Nephron progenitor cell (in vitro differentiated cells): ENCODE measurements around the gene PHOSPHO1.

Experiments
- DNase-seq: peaks from one replicate; pipeline ENCODE4 v3.0.0; 2021
- H3K27ac Mint-ChIP-seq: 2 replicates; pipeline ENCODE4 v1.8.0; 2021; ENCODE audit warnings: mild to moderate bottlenecking, moderate library complexity, mixed read lengths
- H3K27me3 Mint-ChIP-seq: 2 replicates; pipeline ENCODE4 v1.8.0; 2021; ENCODE audit warnings: mild to moderate bottlenecking, low read depth, mixed read lengths; ENCODE audit not compliant: poor library complexity
- H3K36me3 Mint-ChIP-seq: 2 replicates; pipeline ENCODE4 v1.8.0; 2021; ENCODE audit warnings: low read depth, mixed read lengths
- H3K4me1 Mint-ChIP-seq: 2 replicates; pipeline ENCODE4 v1.8.0; 2021; ENCODE audit warnings: mixed read lengths
- H3K4me3 Mint-ChIP-seq: 2 replicates; pipeline ENCODE4 v1.8.0; 2021; ENCODE audit warnings: mild to moderate bottlenecking, moderate library complexity, mixed read lengths
- H3K9me3 Mint-ChIP-seq: 2 replicates; pipeline ENCODE4 v1.8.0; 2021; ENCODE audit warnings: mild to moderate bottlenecking, moderate library complexity, mixed read lengths
- TF ChIP-seq, protein P1 (sequence below): fragments of 200-600 bp; sonication (generic); IDR thresholded peaks from 2 replicates; pipeline ENCODE4 v1.5.0; 2021; ENCODE audit warnings: antibody characterized with exemption

The PHOSPHO1 gene

DNA sequence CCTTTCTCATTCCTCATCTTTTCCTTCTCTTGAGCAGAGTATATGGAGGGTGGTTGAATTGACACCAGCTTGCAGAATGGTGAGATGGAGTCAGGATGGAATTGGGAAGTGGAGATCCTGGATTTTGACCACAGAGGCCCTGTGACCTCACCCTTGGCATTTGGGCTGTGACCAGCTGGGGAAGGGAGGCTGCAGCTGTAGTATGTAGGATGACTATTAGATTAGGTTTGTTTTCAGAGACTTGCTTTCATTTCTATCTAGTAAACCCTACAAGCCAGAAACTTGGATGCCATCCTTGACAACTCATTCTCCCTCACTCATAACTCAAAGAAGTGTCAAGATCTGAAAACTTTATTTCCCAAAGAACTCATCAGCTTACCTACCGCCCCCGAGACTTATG lies 26.1 kb downstream of the PHOSPHO1 start:
- H3K9me3 Mint-ChIP-seq = no peaks in the 10 kb centered on the region
- H3K27me3 Mint-ChIP-seq = peaks cover 44% of the 10 kb centered on the region

GRCh38 chr17:49203796-49204195 lies 26.8 kb downstream of the PHOSPHO1 start:
- no peak for DNase-seq
- TF ChIP-seq, protein P1, sequence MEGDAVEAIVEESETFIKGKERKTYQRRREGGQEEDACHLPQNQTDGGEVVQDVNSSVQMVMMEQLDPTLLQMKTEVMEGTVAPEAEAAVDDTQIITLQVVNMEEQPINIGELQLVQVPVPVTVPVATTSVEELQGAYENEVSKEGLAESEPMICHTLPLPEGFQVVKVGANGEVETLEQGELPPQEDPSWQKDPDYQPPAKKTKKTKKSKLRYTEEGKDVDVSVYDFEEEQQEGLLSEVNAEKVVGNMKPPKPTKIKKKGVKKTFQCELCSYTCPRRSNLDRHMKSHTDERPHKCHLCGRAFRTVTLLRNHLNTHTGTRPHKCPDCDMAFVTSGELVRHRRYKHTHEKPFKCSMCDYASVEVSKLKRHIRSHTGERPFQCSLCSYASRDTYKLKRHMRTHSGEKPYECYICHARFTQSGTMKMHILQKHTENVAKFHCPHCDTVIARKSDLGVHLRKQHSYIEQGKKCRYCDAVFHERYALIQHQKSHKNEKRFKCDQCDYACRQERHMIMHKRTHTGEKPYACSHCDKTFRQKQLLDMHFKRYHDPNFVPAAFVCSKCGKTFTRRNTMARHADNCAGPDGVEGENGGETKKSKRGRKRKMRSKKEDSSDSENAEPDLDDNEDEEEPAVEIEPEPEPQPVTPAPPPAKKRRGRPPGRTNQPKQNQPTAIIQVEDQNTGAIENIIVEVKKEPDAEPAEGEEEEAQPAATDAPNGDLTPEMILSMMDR = no peak
- Mint-ChIP-seq H3K4me1 (peaks cover 21% of the 10 kb centered on the region), H3K27ac (no peak overlapping the region), H3K9me3 (no peaks in the 10 kb centered on the region), H3K36me3 (no peaks in the 10 kb centered on the region), H3K27me3 (peaks cover 42% of the 10 kb centered on the region), H3K4me3 (no peak overlapping the region)

More for the DNA sequence above, 26.1 kb downstream of the PHOSPHO1 start:
- H3K4me3 Mint-ChIP-seq = no peak overlapping the region
- DNase-seq = no peak
- TF ChIP-seq, protein P1 = no peak
- H3K27ac Mint-ChIP-seq = no peak overlapping the region
- H3K4me1 Mint-ChIP-seq = peaks cover 28% of the 10 kb centered on the region
- H3K36me3 Mint-ChIP-seq = no peaks in the 10 kb centered on the region

- DNase-seq = no peak
- peaks cover 12% of the 10 kb centered on the region for H3K4me1 Mint-ChIP-seq
Measured at GRCh38 chr17:49201481-49201927, 29.1 kb downstream of the PHOSPHO1 start.

GRCh38 chr17:49200423-49201083 lies 30.0 kb downstream of the PHOSPHO1 start:
- Mint-ChIP-seq H3K27me3 (peaks cover 38% of the 10 kb centered on the region), H3K27ac (no peak overlapping the region), H3K4me1 (peaks cover 5% of the 10 kb centered on the region), H3K36me3 (no peaks in the 10 kb centered on the region), H3K4me3 (no peak overlapping the region), H3K9me3 (no peaks in the 10 kb centered on the region)
- no peak for DNase-seq
- TF ChIP-seq, protein P1 = no peak

More at GRCh38 chr17:49201481-49201927, 29.1 kb downstream of the PHOSPHO1 start:
- H3K36me3 Mint-ChIP-seq = no peaks in the 10 kb centered on the region
- peaks cover 35% of the 10 kb centered on the region for H3K27me3 Mint-ChIP-seq
- no peak overlapping the region for H3K4me3 Mint-ChIP-seq
- H3K27ac Mint-ChIP-seq = no peak overlapping the region
- TF ChIP-seq, protein P1 = no peak
- no peaks in the 10 kb centered on the region for H3K9me3 Mint-ChIP-seq

- Mint-ChIP-seq H3K4me3 (no peak overlapping the region), H3K27ac (no peak overlapping the region), H3K36me3 (no peaks in the 10 kb centered on the region), H3K9me3 (no peaks in the 10 kb centered on the region), H3K27me3 (peaks cover 30% of the 10 kb centered on the region), H3K4me1 (peaks cover 13% of the 10 kb centered on the region)
- TF ChIP-seq, protein P1 = no peak
- DNase-seq = no peak
Measured at GRCh38 chr17:49198211-49198610, 32.4 kb downstream of the PHOSPHO1 start.
